Measurements from ENCODE around the gene SLC38A10. TPM values are rescaled to one million over a fixed set of nuclear protein-coding genes. Genes with fewer than 3 reads are reported as not detected.

SLC38A10 gene
- total RNA-seq, 1 experiment from 2014 or later, result 43.8 TPM

- H3K23ac ChIP-seq (ENCODE audit: insufficient read length, low read depth, low read length), result no peak overlapping the region
- Mint-ChIP-seq H3K27me3 (ENCODE audit: low read depth) (peaks cover 3% of the 10 kb centered on the region; the same call in 1 of the 2 replicates), H3K4me1 (peaks cover 2 to 12% of the 10 kb centered on the region in 2 experiments; a peak in 3 of 4 replicates), H3K4me3 (no peak overlapping the region), H3K27ac (no peak overlapping the region), H3K36me3 (ENCODE audit: insufficient read depth in 1 of 3, low read depth in 3 of 3) (peaks cover 2 to 11% (median 10%) of the 10 kb centered on the region in 3 experiments; a peak in 6 of 7 replicates), H3K9me3 (no peaks in the 10 kb centered on the region)
- no peak overlapping the region for H2BK12ac ChIP-seq (ENCODE audit: insufficient read length, low read depth, low read length)
- H3K9me3 ChIP-seq (ENCODE audit: control insufficient read depth, low read depth, low read length), result no peaks in the 10 kb centered on the region
- no peak overlapping the region for H3K14ac ChIP-seq (ENCODE audit: insufficient read depth, low read length)
- H2AK5ac ChIP-seq (ENCODE audit: insufficient read length, low read length), result no peak overlapping the region
- TF ChIP-seq, protein P1, sequence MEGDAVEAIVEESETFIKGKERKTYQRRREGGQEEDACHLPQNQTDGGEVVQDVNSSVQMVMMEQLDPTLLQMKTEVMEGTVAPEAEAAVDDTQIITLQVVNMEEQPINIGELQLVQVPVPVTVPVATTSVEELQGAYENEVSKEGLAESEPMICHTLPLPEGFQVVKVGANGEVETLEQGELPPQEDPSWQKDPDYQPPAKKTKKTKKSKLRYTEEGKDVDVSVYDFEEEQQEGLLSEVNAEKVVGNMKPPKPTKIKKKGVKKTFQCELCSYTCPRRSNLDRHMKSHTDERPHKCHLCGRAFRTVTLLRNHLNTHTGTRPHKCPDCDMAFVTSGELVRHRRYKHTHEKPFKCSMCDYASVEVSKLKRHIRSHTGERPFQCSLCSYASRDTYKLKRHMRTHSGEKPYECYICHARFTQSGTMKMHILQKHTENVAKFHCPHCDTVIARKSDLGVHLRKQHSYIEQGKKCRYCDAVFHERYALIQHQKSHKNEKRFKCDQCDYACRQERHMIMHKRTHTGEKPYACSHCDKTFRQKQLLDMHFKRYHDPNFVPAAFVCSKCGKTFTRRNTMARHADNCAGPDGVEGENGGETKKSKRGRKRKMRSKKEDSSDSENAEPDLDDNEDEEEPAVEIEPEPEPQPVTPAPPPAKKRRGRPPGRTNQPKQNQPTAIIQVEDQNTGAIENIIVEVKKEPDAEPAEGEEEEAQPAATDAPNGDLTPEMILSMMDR (conservative IDR thresholded peaks at IDR 0.05), result no peak
- H3K4ac ChIP-seq (ENCODE audit: low read depth, low read length), result no peak overlapping the region
- WGBS (ENCODE audit: extremely low coverage, insufficient read length, low lambda C conversion rate), result no CpG with 5 or more reads among the region's 15 CpGs
- H3K9ac ChIP-seq (ENCODE audit: extremely low read depth, insufficient read length, low read length), result no peak overlapping the region
- H3K56ac ChIP-seq (ENCODE audit: insufficient read length, low read depth, low read length), result no peak overlapping the region
- H4K20me1 ChIP-seq (ENCODE audit: control insufficient read depth, insufficient read depth, insufficient read length), result no peaks in the 10 kb centered on the region
- H3K18ac ChIP-seq (ENCODE audit: insufficient read length, low read depth, low read length), result no peak overlapping the region
- no peak overlapping the region for H2BK20ac ChIP-seq (ENCODE audit: low read depth, low read length, poor library complexity, severe bottlenecking)
- no peak overlapping the region for H4K8ac ChIP-seq (replicated peaks; ENCODE audit: insufficient read length, low read depth, low read length)
- H4K5ac ChIP-seq (ENCODE audit: insufficient read length, low read depth, low read length), result no peak overlapping the region
- no peak overlapping the region for H3K27ac ChIP-seq (ENCODE audit: insufficient read length, low read depth, low read length)
- H3K4me1 ChIP-seq (ENCODE audit: insufficient read depth, low read length), result no peaks in the 10 kb centered on the region
- H3K79me2 ChIP-seq (ENCODE audit: insufficient read depth, low read length), result no peaks in the 10 kb centered on the region
- no peak overlapping the region for H2AFZ ChIP-seq (ENCODE audit: low read length)
- H3K23me2 ChIP-seq (ENCODE audit: insufficient read length, low read depth, low read length, poor library complexity, severe bottlenecking), result no peaks in the 10 kb centered on the region
- H3T11ph ChIP-seq (ENCODE audit: low read length), result no peak overlapping the region
- no peak overlapping the region for H4K91ac ChIP-seq (ENCODE audit: insufficient read length, low read depth, low read length)
- H3K27me3 ChIP-seq (ENCODE audit: insufficient read depth, low read length), result no peaks in the 10 kb centered on the region
- no peaks in the 10 kb centered on the region for H3K79me1 ChIP-seq (ENCODE audit: insufficient read depth, low read depth, low read length, poor library complexity, severe bottlenecking)
- no peak overlapping the region for H3K4me2 ChIP-seq (ENCODE audit: insufficient read depth, insufficient read length, low read length)
- no peak for DNase-seq
- no peak overlapping the region for H2BK5ac ChIP-seq (ENCODE audit: insufficient read length, low read length)
- H2BK15ac ChIP-seq (ENCODE audit: low read depth, low read length), result no peak overlapping the region
- H2BK120ac ChIP-seq (ENCODE audit: low read depth, low read length, poor library complexity, severe bottlenecking), result no peak overlapping the region
Observed at GRCh38 chr17:81247339-81247990, 47.6 kb downstream of the SLC38A10 start.

Data from H9 (cell line).